Measurements from ENCODE around the gene TEX52.

The TEX52 gene

GRCh38 chr12:2826721-2827515 is 29.9 kb downstream of the TEX52 start:
- DNase-seq: no peak

- no peak for DNase-seq
These were observed 30.8 kb downstream of the TEX52 start for GRCh38 chr12:2826036-2826435.

DNA sequence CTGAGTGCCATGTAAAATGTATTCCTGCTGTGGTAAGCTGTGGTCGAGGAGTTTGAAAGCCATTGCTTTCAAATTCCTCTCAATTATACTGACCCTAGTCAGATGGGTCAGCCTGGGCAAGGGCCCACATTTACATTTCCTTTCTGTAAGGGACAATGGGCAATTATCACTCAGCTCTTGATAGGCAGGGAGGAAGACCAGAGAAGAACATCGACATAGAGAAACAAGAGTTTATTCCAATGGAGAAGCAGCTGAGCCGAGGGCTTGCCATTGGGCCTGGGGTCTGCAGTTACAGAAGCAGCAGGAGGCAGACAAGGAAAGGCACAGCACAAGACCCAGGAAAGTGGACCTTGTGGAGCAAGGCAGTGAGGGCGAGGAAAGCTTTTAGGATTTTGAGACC is 31.7 kb downstream of the TEX52 start:
- DNase-seq: no peak

- DNase-seq: no peak
These were observed 32.3 kb downstream of the TEX52 start for GRCh38 chr12:2824541-2824940.

- DNase-seq: no peak
These were observed 33.4 kb downstream of the TEX52 start for GRCh38 chr12:2823483-2823882.

DNA sequence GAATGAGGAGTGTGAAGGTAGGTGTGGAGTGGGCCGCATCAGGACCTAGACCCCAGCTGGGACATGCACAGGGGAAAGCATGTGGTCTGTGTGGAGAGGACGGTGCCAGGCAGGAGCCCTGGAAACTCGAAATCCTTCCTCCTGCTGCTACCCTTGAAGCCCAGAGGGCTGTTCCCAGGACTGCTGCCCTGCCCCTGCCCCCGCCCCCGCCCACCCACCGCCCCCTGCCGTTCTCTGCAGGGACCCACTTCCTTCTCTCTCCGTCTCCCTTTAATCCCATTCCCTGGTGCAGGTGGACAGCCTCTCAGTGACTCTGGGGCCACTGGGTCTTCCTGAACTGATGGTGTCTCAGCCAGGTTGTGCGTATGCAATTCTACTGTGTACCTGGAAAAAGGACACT is 36.4 kb downstream of the TEX52 start:
- no peak for DNase-seq

DNA sequence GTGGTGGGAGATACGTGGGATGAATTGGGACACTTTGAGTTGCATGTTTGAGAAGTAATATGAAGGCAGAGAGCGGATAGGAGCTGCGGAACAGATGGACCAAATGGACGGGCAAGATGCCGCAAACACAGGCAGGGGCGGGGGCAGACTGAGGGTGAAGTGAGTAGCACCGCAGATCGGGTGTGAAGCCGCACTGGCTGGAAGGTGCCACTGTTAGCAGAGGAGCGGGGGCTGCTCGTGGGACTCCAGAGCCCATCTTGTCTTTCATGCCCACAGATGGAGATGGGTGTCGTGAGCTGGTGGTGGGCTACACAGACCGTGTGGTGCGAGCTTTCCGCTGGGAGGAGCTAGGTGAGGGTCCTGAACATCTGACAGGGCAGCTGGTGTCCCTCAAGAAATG is 37.0 kb downstream of the TEX52 start:
- DNase-seq: no peak

DNA sequence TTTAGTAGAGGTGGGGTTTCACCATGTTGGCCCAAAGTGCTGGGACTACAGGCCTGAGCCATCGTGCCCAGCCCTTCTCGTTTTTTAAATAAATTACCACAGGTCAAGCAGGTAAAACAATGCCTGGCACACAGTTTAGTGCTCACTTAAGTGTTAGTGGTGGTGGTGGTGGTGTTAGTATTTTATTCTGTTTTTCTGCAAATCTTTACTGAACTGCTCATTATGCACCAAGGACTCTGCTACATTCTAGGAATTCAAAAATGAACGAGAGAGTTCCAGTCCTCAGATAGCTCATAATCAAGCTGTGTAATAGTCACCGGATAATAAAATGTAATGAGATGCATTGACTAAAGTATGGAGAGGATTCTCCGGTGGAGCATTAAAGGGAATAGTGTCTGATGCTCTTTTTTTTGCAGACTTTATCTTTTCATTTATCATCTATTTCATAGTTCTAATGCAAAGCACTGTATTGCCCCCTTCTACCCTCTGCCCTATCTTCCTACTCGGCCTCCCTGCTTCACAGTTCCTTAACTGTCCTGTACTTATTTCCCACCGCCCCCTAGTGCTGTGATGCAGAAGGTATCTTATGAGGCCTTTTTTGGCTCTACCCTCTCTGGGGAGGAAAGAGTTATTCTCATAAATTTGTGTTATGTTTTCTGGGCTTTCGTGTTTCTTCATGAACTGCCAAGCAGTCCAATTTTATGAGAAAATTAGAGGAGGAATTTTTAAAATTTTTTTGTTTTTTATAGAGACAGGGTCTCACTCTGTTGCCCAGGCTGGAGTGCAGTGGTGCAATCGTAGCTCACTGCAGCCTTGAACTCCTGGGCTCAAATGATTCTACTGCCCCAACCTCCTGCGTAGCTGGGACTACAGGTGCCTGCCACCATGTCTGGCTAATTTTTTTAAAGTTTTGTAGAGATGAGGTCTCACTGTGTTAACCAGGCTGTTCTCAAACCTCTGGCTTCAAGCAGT is 43.3 kb downstream of the TEX52 start:
- peak; percentile 58 for DNase-seq

- DNase-seq: peak; percentile 99
These were observed 44.3 kb downstream of the TEX52 start, which contains the start of gene ITFG2 for GRCh38 chr12:2812290-2813213. Gene ITFG2, plus strand, starts transcription at chr12:2812668. Its CDS starts 93 bp downstream, at chr12:2812761.

GRCh38 chr12:2811801-2812200 is 45.0 kb downstream of the TEX52 start:
- DNase-seq: no peak

DNA sequence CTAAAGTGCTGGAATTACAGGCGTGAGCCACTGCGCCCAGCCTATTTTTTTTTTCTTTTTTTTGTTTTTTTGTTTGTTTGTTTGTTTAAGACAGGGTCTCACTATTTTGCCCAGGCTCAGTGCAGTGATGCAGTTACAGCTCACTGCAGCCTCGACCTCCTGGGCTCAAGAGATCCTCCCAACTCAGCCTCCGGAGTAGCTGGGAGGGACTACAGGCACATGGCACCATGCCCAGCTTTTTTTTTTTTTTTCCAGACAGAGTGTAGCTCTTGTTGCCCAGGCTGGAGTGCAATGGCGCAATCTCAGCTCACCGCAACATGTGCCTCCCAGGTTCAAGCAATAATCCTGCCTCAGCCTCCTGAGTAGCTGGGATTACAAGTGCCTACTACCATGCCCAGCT is 50.1 kb downstream of the TEX52 start:
- DNase-seq: no peak

DNA sequence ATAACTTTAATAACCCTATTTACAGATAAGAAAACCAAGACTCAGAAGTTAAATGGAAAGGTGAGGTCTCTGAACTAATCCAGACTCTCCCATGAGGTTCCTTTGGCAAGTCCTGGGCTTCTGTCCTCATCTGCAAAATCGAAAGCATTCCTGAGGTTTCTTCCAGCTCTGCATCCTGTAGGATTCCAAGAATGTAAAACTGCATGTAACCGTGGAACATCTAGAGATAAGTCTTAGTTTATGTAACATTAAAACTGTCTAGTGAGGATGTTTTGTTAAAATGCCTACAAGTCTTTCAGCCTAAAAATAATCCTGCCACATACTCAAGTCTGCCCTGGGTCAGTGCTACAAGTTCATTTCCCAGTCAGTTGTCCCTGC is 51.7 kb downstream of the TEX52 start:
- no peak for DNase-seq

DNA sequence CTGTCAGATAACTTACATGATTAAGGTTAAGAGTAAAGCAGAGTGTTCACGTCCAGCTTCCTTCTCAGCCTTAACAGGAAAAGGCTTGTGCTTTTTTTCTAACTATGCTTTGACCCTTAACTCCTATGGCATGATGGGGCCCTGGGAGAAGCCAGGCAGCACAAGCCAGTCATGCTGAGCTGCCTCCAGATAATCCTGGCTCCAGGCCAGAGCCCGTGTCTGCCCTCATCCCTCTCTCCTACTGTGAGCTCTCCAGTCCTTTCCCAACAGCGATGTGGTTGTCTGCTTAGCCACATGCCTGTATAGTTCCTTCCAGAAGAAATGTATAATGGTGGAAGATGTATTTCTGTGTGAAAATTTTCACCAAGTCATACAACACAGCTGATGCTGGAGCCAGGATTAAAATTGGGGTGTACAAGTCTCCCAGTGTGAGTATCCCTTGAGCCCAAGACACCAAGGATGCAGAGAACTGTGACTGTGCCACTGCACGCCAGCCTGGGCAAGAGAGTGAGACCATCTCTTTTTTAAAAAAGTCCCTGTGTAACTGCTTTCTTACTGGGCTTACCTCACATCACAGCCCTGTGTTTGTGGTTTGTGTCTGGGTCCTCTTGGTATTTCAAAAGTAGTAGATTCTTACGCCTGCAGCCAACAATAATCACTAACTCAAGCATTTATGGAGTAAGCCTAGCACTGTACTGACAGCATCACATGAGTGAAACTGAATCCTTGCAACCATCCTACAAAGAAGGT is 52.3 kb downstream of the TEX52 start:
- DNase-seq: no peak

- no peak for DNase-seq
These were observed 53.0 kb downstream of the TEX52 start for GRCh38 chr12:2803635-2804392.

- DNase-seq: no peak
These were observed 55.6 kb downstream of the TEX52 start for GRCh38 chr12:2801044-2801783.

DNA sequence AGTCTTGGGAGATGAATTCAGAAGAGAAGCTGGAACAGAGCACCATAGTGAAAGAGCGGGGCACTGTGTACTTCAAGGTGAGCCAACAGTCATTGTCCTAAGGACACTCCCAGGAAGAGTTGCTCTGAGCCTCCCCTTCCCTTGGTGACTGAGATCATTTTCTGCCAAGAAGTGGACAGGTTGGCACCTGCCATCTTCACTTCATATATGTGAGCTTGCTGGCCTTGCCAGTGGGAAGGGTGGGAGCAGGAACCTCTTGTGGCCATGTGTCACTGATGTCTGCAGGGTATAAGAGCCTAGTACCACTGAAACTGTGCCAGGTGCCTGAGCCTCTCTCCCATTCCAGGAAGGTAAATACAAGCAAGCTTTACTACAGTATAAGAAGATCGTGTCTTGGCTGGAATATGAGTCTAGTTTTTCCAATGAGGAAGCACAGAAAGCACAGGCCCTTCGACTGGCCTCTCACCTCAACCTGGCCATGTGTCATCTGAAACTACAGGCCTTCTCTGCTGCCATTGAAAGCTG is 56.7 kb downstream of the TEX52 start:
- DNase-seq: no peak
